Neural cell (in vitro differentiated cells): ENCODE measurements around the gene BTBD17. TPM values are rescaled to one million over a fixed set of nuclear protein-coding genes. Genes with fewer than 3 reads are reported as not detected.

Experiments
- H2AFZ ChIP-seq: fragments of 200-600, 300-800 bp; sonication (generic), shearing (Covaris generic); 2 replicates; pipeline ENCODE4 v1.6.0; 2014; ENCODE audit warnings: low read depth, mild to moderate bottlenecking, antibody characterized with exemption, low read length, moderate library complexity
- H3F3A ChIP-seq: fragments of 200-600 bp; shearing (Covaris generic); 2 replicates; pipeline ENCODE4 v1.6.1; 2016; ENCODE audit warnings: mild to moderate bottlenecking, moderate library complexity, mixed read lengths, antibody characterized with exemption, low read length; ENCODE audit not compliant: insufficient read depth, poor library complexity, severe bottlenecking
- H3K27ac ChIP-seq: fragments of 200-600, 300-800 bp; sonication (generic), shearing (Covaris generic); 2 replicates; pipeline ENCODE4 v1.5.1; 2014; ENCODE audit warnings: mild to moderate bottlenecking, low read length, moderate library complexity
- H3K27me3 ChIP-seq: fragments of 300-800, 200-600 bp; sonication (generic), shearing (Covaris generic); 2 replicates; pipeline ENCODE4 v1.6.0; 2014; ENCODE audit warnings: mild to moderate bottlenecking, low read depth, low read length, moderate library complexity; ENCODE audit not compliant: insufficient read depth
- H3K36me3 ChIP-seq: fragments of 300-800, 200-600 bp; sonication (generic), shearing (Covaris generic); 2 replicates; pipeline ENCODE4 v1.5.1; 2014; ENCODE audit warnings: mild to moderate bottlenecking, antibody characterized with exemption, low read length, moderate library complexity; ENCODE audit not compliant: insufficient read depth
- H3K4me2 ChIP-seq: fragments of 300-800, 200-600 bp; sonication (generic), shearing (Covaris generic); 2 replicates; pipeline ENCODE4 v1.6.0; 2014; ENCODE audit warnings: mild to moderate bottlenecking, low read length
- H3K4me3 ChIP-seq: fragments of 300-800, 200-600 bp; sonication (generic), shearing (Covaris generic); 2 replicates; pipeline ENCODE4 v1.5.1; 2014; ENCODE audit warnings: mild to moderate bottlenecking, low read length, moderate library complexity
- H3K79me2 ChIP-seq: fragments of 200-600 bp; shearing (Covaris generic); replicated peaks from 2 replicates; pipeline ENCODE4 v1.6.0; 2014; ENCODE audit warnings: mild to moderate bottlenecking, low read length, moderate library complexity; ENCODE audit not compliant: insufficient read depth
- H3K9ac ChIP-seq: fragments of 300-800, 200-600 bp; sonication (generic), shearing (Covaris generic); 2 replicates; pipeline ENCODE4 v1.6.1; 2016; ENCODE audit warnings: mild to moderate bottlenecking, low read length, mixed read lengths
- H3K9me2 ChIP-seq: fragments of 200-600 bp; shearing (Covaris generic); 2 replicates; pipeline ENCODE4 v1.6.1; 2016; ENCODE audit warnings: mild to moderate bottlenecking, low read length, mixed read lengths; ENCODE audit not compliant: insufficient read depth
- H3K9me3 ChIP-seq: fragments of 200-600, 300-800 bp; sonication (generic), shearing (Covaris generic); 2 replicates; pipeline ENCODE4 v1.6.1; 2016; ENCODE audit warnings: mild to moderate bottlenecking, mixed run types, low read length, moderate library complexity, mixed read lengths
- H4K20me1 ChIP-seq: fragments of 200-600 bp; shearing (Covaris generic); 2 replicates; pipeline ENCODE4 v1.6.1; 2016; ENCODE audit warnings: mild to moderate bottlenecking, mixed run types; ENCODE audit not compliant: insufficient read depth
- EP300 ChIP-seq: fragments of 450-650 bp; conservative IDR thresholded peaks from 2 replicates; pipeline ENCODE4 v1.6.1; 2014; ENCODE audit warnings: antibody characterized with exemption, mild to moderate bottlenecking, moderate library complexity; ENCODE audit not compliant: poor library complexity, severe bottlenecking
- EZH2 ChIP-seq: fragments of 200-600, 300-800 bp; shearing (Covaris generic), sonication (generic); IDR thresholded peaks from 2 replicates; pipeline ENCODE4 v1.6.1; 2014; ENCODE audit warnings: antibody characterized with exemption, low read length, borderline replicate concordance, mild to moderate bottlenecking; ENCODE audit not compliant: insufficient read depth, poor library complexity, severe bottlenecking
- MXI1 ChIP-seq: fragments of 450-650 bp; conservative IDR thresholded peaks from 2 replicates; pipeline ENCODE4 v1.6.1; 2014; ENCODE audit warnings: antibody characterized with exemption, mild to moderate bottlenecking; ENCODE audit not compliant: poor library complexity, severe bottlenecking
- POLR2AphosphoS5 ChIP-seq: IDR thresholded peaks from 2 replicates; pipeline ENCODE4 v1.6.1; 2012
- RAD21 ChIP-seq: fragments of 450-650 bp; conservative IDR thresholded peaks from 2 replicates; pipeline ENCODE4 v1.6.1; 2014; ENCODE audit warnings: antibody characterized with exemption, mild to moderate bottlenecking, moderate library complexity
- SMC3 ChIP-seq: fragments of 450-650 bp; conservative IDR thresholded peaks from 2 replicates; pipeline ENCODE4 v1.6.1; 2014; ENCODE audit warnings: antibody characterized with exemption, mild to moderate bottlenecking, moderate library complexity; ENCODE audit not compliant: poor library complexity
- TAF1 ChIP-seq: IDR thresholded peaks from 2 replicates; pipeline ENCODE4 v1.6.1; 2012; ENCODE audit warnings: low read depth
- polyA plus RNA-seq: library from polyadenylated mRNA; depleted of rRNA; stranded (reverse); fragments of >200 nt; gene quantifications from 2 replicates; pipeline ENCODE4 v1.2.3, GENCODE V29; 2014
- TF ChIP-seq, protein P1 (sequence below): IDR thresholded peaks from 2 replicates; pipeline ENCODE4 v1.6.1; 2012; ENCODE audit warnings: borderline replicate concordance
- TF ChIP-seq, protein P2 (sequence below): fragments of 450-650 bp; IDR thresholded peaks from 2 replicates; pipeline ENCODE4 v1.5.1; 2014; ENCODE audit warnings: antibody characterized with exemption, mild to moderate bottlenecking, moderate library complexity; ENCODE audit not compliant: poor library complexity, severe bottlenecking

Gene BTBD17
- polyA plus RNA-seq, 1 donor from 2014 or later, result 5.3 TPM

DNA sequence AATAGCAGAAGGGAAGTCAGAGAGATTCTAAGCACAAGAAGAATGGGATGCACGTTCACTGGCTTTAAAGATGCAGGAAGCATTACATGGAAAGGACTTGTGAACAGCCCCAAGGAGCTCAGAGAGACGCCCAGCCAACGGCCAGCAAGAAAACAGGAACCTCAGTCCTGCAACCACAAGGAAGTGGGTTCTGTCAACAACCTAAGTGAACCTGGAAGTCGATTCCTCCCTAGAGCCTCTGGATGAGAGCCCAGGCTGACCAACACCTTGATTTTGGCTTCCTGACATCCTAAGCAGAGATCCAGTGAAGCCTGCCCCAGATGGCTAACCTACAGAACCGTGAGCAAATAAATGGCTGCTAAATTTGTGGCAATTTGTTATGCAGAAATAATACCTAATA, 30.1 kb upstream of the BTBD17 start:
- Histone ChIP-seq H3K27ac (no peak overlapping the region), H3K9ac (no peak overlapping the region), H3K9me2 (no peaks in the 10 kb centered on the region), H3K27me3 (no peaks in the 10 kb centered on the region), H3K9me3 (no peaks in the 10 kb centered on the region), H3F3A (no peaks in the 10 kb centered on the region), H4K20me1 (no peaks in the 10 kb centered on the region), H3K4me3 (no peak overlapping the region), H3K4me2 (no peak overlapping the region), H3K79me2 (no peaks in the 10 kb centered on the region), H3K36me3 (no peaks in the 10 kb centered on the region), H2AFZ (no peak overlapping the region)
- TF ChIP-seq SMC3 (no peak), TAF1 (no peak), POLR2AphosphoS5 (no peak), MXI1 (no peak)

DNA sequence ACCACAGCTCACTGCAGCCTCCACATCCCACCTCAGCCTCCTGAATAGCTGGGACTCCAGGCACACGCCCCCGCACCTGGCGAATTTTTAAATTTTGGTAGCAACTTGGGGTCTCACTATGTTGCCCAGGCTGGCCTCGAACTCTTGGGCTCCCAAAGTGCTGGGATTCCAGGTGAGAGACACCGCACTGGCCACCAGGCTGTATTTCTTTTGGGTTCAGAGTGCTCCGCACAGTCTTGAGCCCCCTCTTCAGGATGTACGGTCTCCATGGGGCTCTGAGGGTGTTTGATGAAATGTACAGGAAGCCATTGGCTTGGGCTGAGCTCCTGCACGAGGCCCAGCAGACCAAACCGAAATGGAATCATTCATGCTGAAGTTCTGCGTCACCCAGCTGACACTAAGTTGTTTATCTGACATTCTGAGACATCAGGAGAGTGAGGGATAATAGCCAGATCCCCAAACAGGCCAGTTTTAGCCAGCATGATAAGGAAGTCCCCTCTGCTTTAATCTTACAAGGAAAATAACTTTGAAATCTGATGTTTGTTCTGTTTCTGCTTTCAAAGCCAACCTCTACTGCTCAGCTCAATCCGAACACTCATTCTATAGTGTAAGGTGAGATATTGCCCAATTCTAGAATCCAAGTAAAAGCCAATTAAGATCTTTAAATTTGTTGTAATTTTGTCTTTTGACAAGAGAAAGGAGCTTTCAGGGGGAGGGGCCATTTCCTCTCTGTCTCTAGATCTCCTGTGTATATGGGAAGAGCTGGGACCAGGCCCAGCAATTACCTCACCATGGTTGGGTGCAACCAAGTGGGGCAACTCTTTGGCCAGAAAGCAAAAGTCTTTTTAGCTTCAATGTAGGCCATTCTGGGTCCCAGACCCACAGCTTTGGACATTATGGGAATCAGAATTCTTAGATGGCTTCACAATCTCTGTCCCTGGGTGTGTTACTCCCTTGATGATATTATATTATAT, 29.3 kb upstream of the BTBD17 start:
- no peak overlapping the region for H3K4me2 ChIP-seq

More for the DNA sequence above, 29.3 kb upstream of the BTBD17 start:
- Histone ChIP-seq H3K4me3 (no peak overlapping the region), H3K36me3 (no peaks in the 10 kb centered on the region), H3K9ac (no peak overlapping the region), H3F3A (no peaks in the 10 kb centered on the region), H3K79me2 (no peaks in the 10 kb centered on the region), H3K27me3 (no peaks in the 10 kb centered on the region), H3K9me2 (no peaks in the 10 kb centered on the region), H3K9me3 (no peaks in the 10 kb centered on the region), H3K27ac (no peak overlapping the region), H4K20me1 (no peaks in the 10 kb centered on the region), H2AFZ (no peak overlapping the region)
- TF ChIP-seq TAF1 (no peak), EP300 (no peak), RAD21 (no peak), MXI1 (no peak), SMC3 (no peak), EZH2 (no peak), POLR2AphosphoS5 (no peak)
- TF ChIP-seq, protein P1, sequence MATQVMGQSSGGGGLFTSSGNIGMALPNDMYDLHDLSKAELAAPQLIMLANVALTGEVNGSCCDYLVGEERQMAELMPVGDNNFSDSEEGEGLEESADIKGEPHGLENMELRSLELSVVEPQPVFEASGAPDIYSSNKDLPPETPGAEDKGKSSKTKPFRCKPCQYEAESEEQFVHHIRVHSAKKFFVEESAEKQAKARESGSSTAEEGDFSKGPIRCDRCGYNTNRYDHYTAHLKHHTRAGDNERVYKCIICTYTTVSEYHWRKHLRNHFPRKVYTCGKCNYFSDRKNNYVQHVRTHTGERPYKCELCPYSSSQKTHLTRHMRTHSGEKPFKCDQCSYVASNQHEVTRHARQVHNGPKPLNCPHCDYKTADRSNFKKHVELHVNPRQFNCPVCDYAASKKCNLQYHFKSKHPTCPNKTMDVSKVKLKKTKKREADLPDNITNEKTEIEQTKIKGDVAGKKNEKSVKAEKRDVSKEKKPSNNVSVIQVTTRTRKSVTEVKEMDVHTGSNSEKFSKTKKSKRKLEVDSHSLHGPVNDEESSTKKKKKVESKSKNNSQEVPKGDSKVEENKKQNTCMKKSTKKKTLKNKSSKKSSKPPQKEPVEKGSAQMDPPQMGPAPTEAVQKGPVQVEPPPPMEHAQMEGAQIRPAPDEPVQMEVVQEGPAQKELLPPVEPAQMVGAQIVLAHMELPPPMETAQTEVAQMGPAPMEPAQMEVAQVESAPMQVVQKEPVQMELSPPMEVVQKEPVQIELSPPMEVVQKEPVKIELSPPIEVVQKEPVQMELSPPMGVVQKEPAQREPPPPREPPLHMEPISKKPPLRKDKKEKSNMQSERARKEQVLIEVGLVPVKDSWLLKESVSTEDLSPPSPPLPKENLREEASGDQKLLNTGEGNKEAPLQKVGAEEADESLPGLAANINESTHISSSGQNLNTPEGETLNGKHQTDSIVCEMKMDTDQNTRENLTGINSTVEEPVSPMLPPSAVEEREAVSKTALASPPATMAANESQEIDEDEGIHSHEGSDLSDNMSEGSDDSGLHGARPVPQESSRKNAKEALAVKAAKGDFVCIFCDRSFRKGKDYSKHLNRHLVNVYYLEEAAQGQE, result no peak
- TF ChIP-seq, protein P2, sequence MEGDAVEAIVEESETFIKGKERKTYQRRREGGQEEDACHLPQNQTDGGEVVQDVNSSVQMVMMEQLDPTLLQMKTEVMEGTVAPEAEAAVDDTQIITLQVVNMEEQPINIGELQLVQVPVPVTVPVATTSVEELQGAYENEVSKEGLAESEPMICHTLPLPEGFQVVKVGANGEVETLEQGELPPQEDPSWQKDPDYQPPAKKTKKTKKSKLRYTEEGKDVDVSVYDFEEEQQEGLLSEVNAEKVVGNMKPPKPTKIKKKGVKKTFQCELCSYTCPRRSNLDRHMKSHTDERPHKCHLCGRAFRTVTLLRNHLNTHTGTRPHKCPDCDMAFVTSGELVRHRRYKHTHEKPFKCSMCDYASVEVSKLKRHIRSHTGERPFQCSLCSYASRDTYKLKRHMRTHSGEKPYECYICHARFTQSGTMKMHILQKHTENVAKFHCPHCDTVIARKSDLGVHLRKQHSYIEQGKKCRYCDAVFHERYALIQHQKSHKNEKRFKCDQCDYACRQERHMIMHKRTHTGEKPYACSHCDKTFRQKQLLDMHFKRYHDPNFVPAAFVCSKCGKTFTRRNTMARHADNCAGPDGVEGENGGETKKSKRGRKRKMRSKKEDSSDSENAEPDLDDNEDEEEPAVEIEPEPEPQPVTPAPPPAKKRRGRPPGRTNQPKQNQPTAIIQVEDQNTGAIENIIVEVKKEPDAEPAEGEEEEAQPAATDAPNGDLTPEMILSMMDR, result no peak
